ENCODE measurements around the gene SMIM3.
"Not testable (repeated sequence)": the region's sequence is repeated elsewhere in the genome, so short reads cannot be mapped to it uniquely, and the experiment has no call there.

SMIM3 gene

GRCh38 chr5:150789943-150790611, 11.5 kb downstream of the SMIM3 start:
- Mint-ChIP-seq H3K9me3 (peaks cover 3% of the 10 kb centered on the region), H3K4me3 (peak overlapping the region in 1 of 3 experiments; percentile 31), H3K4me1 (peaks cover 29% of the 10 kb centered on the region), H3K27ac (peak overlapping the region; percentile 30 to 73 (median 44)), H3K36me3 (ENCODE audit: low read depth) (peaks cover 16% of the 10 kb centered on the region), H3K27me3 (ENCODE audit: low read depth) (no peaks in the 10 kb centered on the region)
- TF ChIP-seq CTCF (IDR thresholded peaks at IDR 0.05; ENCODE audit: unreplicated experiment in 3 of 3) = no peak

DNA sequence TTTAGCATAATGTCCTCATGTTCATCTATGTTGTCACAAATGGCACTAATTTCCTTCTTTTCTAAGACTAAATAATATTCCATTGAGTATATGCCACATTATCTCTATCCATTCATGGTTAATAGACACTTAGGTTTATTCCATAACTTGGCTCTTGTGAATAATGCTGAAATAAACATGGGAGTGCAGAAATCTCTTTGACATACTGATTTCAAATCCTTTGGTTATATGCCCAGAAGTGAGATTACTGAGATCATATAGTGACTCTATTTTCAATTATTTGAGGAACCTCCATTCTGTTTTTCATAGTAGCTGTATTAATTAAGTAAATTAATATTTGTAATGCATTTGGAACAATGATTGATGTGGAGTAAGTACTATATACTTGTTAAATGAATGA, 13.0 kb downstream of the SMIM3 start:
- Mint-ChIP-seq H3K9me3 (no peaks in the 10 kb centered on the region), H3K27ac (no peak overlapping the region), H3K4me3 (no peak overlapping the region), H3K27me3 (ENCODE audit: low read depth) (no peaks in the 10 kb centered on the region), H3K4me1 (peaks cover 29% of the 10 kb centered on the region), H3K36me3 (ENCODE audit: low read depth) (peaks cover 7% of the 10 kb centered on the region)
- TF ChIP-seq CTCF (IDR thresholded peaks at IDR 0.05; ENCODE audit: unreplicated experiment in 3 of 3) = no peak

DNA sequence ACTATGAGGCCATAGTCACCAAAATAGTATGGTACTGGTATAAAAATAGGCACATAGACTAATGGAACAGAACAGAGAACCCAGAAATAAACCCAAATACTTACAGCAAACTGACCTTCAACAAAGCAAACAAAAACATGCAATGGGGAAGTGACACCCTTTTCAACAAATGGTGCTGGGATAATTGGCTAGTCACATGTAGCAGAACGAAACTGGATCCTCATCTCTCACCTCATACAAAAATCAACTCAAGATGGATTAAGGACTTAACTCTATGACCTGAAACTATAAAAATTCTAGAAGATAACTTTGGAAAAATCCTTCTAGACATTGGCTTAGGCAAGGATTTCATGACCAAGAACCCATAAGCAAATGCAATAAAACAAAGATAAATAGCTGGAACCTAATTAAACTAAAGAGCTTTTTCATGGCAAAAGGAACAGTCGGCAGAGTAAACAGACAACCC, 14.9 kb downstream of the SMIM3 start:
- H3K27ac Mint-ChIP-seq; H3K4me3 Mint-ChIP-seq; H3K36me3 Mint-ChIP-seq (ENCODE audit: low read depth); H3K27me3 Mint-ChIP-seq (ENCODE audit: low read depth); H3K9me3 Mint-ChIP-seq: not testable (repeated sequence)
- peaks cover 29% of the 10 kb centered on the region for H3K4me1 Mint-ChIP-seq

GRCh38 chr5:150794927-150795326, 16.4 kb downstream of the SMIM3 start:
- Mint-ChIP-seq H3K27me3 (ENCODE audit: low read depth) (no peaks in the 10 kb centered on the region), H3K36me3 (ENCODE audit: low read depth) (peaks cover 7% of the 10 kb centered on the region), H3K4me1 (peaks cover 15% of the 10 kb centered on the region), H3K9me3 (no peaks in the 10 kb centered on the region), H3K4me3 (no peak overlapping the region), H3K27ac (no peak overlapping the region)
- no peak for TF ChIP-seq CTCF (IDR thresholded peaks at IDR 0.05; ENCODE audit: unreplicated experiment in 3 of 3)

- no peak overlapping the region for H3K4me3 Mint-ChIP-seq
- H3K9me3 Mint-ChIP-seq = no peaks in the 10 kb centered on the region
- peaks cover 7% of the 10 kb centered on the region for H3K36me3 Mint-ChIP-seq (ENCODE audit: low read depth)
- H3K27me3 Mint-ChIP-seq (ENCODE audit: low read depth) = no peaks in the 10 kb centered on the region
- H3K4me1 Mint-ChIP-seq = peaks cover 5% of the 10 kb centered on the region
- H3K27ac Mint-ChIP-seq = no peak overlapping the region
- TF ChIP-seq CTCF (IDR thresholded peaks at IDR 0.05; ENCODE audit: unreplicated experiment in 3 of 3) = no peak
These were observed 18.8 kb downstream of the SMIM3 start for GRCh38 chr5:150797384-150797783.

- Mint-ChIP-seq H3K36me3 (ENCODE audit: low read depth) (no peaks in the 10 kb centered on the region), H3K9me3 (no peaks in the 10 kb centered on the region), H3K4me1 (peaks cover 5% of the 10 kb centered on the region), H3K27ac (peak overlapping the region in 2 of 3 experiments; percentile 12 to 24), H3K4me3 (peak overlapping the region; percentile 75 to 82 (median 78)), H3K27me3 (ENCODE audit: low read depth) (no peaks in the 10 kb centered on the region)
- peak; percentile 56 to 59 (median 58) for TF ChIP-seq CTCF (IDR thresholded peaks at IDR 0.05; ENCODE audit: unreplicated experiment in 3 of 3)
These were observed 22.8 kb downstream of the SMIM3 start for GRCh38 chr5:150801117-150801927.
